Peyer's patch (tissue), 4 donors: Measurements from ENCODE around the gene REV3L.

Experiments
- POLR2A ChIP-seq, 2 donors: fragments of 450-650 bp; IDR thresholded peaks; one replicate each; pipeline ENCODE4 v1.5.1; 2017; ENCODE audit warnings: antibody characterized with exemption in 2 of 2, mild to moderate bottlenecking in 2 of 2, moderate library complexity in 2 of 2
- TF ChIP-seq, protein P1 (sequence below), 6 experiments: fragments of 450-650 bp in 4 of 6; fragments of 200-600 bp in 2 of 6; sonication (generic) in 1 of 6; IDR thresholded peaks; one replicate each; pipeline ENCODE4 v1.5.1; 2017 to 2019; ENCODE audit warnings: antibody characterized with exemption in 6 of 6, mild to moderate bottlenecking in 3 of 6, moderate library complexity in 1 of 6

DNA sequence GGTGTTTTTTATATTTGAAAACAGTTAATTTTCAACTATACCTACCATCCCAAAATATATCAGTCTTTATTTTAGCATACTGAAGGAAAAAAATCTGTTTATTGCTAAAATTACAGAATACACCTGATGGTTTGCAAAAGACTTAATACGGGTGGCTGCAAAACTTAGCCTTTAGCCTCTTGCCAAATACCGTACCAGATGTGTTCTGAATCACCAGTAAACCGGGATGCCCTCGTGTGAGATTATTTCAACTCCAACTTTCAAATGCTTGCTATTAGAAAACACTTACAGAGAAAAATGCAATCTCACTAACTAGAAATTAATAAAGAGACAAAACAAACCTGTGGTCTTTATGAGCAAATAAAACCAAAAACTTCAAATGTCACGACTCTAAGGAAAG is 36.0 kb downstream of the REV3L start:
- TF ChIP-seq, protein P1, sequence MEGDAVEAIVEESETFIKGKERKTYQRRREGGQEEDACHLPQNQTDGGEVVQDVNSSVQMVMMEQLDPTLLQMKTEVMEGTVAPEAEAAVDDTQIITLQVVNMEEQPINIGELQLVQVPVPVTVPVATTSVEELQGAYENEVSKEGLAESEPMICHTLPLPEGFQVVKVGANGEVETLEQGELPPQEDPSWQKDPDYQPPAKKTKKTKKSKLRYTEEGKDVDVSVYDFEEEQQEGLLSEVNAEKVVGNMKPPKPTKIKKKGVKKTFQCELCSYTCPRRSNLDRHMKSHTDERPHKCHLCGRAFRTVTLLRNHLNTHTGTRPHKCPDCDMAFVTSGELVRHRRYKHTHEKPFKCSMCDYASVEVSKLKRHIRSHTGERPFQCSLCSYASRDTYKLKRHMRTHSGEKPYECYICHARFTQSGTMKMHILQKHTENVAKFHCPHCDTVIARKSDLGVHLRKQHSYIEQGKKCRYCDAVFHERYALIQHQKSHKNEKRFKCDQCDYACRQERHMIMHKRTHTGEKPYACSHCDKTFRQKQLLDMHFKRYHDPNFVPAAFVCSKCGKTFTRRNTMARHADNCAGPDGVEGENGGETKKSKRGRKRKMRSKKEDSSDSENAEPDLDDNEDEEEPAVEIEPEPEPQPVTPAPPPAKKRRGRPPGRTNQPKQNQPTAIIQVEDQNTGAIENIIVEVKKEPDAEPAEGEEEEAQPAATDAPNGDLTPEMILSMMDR (IDR thresholded peaks at IDR 0.05), result no peak
- TF ChIP-seq POLR2A (IDR thresholded peaks at IDR 0.05), result no peak
